ENCODE data around the gene PRKN.

Gene PRKN

DNA sequence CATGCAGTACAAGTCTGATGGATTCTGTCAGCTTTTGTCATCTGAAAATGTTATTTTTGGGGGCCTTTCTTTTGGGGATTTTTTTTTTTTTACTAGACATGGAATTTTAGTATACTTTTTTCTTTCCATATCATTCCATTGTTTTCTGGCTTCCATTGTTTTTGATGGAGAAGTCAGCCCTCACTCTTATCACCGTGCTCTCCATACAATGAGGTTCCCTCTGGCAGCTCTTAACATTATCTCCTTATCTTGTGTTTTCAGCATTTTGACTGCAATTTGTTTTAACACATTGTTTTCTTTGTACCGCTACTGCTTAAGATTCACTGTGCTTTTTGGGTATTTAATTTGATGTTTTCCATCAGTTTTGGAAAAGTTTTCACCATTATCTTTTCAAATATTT lies 1262.2 kb downstream of the PRKN start:
- no peak for DNase-seq

- DNase-seq, result no peak
Measured at GRCh38 chr6:161463071-161463470, 1264.5 kb downstream of the PRKN start.

GRCh38 chr6:161462148-161462547 lies 1265.4 kb downstream of the PRKN start:
- no peak for DNase-seq

DNA sequence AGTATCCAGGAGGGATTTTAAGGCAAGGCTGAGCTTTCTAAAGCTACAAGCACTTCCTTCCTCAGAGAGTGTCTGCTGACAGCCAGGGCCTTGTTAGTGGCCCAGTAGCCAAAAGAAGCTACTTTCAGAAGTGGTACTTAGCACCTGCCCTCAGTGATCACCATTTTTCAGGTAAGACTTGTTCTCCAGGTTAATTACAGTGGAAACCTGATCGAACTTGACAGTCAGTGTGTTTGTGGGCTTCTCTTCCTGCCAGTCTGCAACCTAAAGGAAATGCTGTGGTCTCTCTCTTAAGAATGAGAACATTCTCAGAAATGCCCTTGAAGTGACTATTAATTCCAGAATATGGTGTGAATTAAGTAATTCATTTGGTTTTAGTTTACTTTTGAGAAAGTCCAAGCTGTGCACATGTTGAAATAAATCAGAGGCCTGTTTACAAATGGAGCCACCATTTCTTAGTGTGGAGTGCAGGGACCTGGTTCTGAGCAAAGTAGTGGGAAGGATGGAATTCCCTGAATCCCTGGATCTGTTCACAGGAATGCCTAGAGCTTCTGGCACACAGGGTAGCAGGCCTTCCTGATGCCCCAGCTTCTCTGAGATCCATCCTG lies 1268.5 kb downstream of the PRKN start:
- no peak for DNase-seq

- no peak for DNase-seq
Measured at GRCh38 chr6:161458201-161458951, 1269.2 kb downstream of the PRKN start.

DNA sequence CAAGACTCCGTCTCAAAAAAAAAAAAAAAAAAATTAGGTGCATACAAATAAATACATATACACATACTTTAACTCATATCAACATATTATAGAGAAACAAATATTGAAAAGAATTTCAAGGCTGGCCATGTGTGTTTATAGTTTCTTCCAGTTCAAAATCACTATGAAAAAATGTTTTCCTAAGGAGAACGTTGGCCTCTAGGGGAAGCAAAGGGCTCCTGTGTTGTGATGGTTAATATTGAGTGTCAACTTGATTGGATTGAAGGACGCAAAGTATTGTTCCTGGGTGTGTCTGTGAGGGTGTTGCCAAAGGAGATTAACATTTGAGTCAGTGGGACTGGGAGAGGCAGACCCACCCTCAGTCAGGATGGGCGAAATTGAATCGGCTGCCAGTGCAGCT lies 1271.7 kb downstream of the PRKN start:
- DNase-seq, result no peak

DNA sequence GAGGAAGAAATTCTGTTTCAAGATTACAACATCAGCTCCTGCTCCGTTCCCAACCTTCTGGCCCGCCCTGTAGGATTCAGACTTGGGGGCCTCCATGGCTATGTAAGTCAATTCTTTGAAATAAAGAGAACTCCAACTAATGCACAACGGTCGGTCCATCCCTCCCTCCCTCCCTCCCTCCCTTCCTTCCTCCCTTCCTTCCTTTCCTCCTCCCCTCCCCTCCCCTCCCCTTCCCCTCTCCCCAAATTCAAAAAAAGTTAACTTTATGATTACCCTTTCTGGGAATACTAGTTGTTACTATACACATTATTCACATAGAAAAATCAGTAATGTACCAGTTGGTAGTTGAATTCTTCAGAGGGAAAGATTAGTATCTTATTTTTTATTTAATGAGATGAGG lies 1274.0 kb downstream of the PRKN start:
- no peak for DNase-seq

DNA sequence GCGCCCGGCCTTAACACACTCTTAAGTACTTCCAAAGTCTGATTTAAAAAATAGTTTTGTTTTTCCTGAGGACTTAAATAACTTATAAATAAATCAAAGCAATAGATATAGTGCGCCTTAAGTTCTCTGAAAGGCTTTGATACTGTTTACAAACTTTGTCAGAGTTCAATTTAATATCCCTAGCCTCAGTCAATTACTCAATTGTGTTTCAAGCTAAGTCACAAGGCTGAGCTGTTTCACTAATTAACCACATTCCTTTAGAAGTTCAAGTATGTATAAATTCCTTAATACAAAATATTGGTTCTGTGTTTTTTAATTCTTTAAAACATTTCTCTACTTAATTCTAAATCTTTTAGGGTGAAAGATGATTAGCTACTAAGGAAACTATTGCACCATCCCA lies 1275.3 kb downstream of the PRKN start:
- no peak for DNase-seq

- DNase-seq, result no peak
Measured at GRCh38 chr6:161449521-161449920, 1278.0 kb downstream of the PRKN start.

- DNase-seq, result no peak
Measured at GRCh38 chr6:161446949-161447348, 1280.6 kb downstream of the PRKN start.

- peak in 23 of 56 donors; percentile 8 to 65 (median 28) for DNase-seq
Measured at GRCh38 chr6:161446296-161446925, 1281.2 kb downstream of the PRKN start.

GRCh38 chr6:161445021-161445799 lies 1282.4 kb downstream of the PRKN start:
- peak in 1 of 56 donors; percentile 5 for DNase-seq

GRCh38 chr6:161444464-161444863 lies 1283.1 kb downstream of the PRKN start:
- DNase-seq, result peak in 52 of 56 donors; percentile 8 to 88 (median 52)

- DNase-seq, result peak in 21 of 56 donors; percentile 8 to 55 (median 23)
Measured at GRCh38 chr6:161443848-161444247, 1283.7 kb downstream of the PRKN start.

DNA sequence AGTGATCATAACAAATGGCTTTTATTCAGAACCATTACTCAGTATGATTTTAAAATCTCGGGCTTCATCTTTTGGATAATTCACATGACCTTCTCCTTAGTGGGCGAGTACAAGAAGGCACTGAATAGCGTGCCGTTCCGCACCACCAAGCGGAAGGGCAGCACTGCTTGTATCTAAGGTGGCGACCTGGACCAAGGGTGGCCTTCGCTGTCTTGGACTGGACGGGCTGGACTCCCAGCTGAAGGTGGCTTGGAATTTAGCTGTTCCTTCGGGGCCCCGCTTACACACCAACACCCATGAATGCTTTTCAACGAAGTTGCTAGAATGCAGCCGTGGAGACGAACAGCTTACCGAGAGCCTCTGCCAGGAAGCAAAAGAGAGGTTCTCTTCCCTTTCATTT lies 1285.1 kb downstream of the PRKN start:
- DNase-seq, result no peak

DNA sequence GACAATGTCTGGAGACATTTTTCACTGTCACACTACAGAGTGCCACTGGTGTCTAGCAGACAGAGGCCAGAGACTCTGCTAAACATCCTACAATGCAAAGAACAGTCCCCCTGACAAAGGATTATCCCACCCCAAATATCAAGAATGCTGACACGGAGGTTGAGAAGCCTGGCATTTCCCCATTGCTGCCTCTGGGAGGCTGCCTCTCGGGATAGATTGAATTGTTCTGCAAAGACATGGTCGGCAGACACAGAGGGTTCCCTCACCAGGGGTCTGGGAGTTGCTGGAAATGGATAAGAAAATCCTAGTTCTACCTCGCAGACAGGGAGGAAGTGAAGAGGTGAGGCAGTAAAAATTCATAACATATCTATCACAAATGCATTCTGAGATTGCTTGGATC lies 1287.3 kb downstream of the PRKN start:
- DNase-seq, result no peak

DNA sequence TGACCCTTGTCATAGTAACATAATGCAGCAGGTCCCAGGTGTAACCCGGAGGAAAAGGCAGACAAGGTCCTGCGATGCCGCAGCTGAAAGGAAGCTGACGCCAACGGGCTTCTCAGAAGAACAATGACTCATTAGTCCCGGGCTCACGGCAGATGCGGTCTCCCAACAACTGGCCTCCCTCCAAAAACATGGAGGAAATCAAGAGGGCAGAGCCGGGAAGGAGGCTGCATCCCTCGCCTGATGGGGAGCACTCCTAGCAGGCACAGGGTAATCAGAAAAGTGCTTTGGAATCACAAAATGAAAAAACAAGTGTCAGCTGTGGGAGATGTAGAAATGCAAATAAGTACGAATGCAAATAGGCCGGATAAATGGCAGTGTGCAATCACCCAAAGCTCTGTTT lies 1288.5 kb downstream of the PRKN start:
- DNase-seq, result peak in 54 of 56 donors; percentile 15 to 88 (median 70)

DNA sequence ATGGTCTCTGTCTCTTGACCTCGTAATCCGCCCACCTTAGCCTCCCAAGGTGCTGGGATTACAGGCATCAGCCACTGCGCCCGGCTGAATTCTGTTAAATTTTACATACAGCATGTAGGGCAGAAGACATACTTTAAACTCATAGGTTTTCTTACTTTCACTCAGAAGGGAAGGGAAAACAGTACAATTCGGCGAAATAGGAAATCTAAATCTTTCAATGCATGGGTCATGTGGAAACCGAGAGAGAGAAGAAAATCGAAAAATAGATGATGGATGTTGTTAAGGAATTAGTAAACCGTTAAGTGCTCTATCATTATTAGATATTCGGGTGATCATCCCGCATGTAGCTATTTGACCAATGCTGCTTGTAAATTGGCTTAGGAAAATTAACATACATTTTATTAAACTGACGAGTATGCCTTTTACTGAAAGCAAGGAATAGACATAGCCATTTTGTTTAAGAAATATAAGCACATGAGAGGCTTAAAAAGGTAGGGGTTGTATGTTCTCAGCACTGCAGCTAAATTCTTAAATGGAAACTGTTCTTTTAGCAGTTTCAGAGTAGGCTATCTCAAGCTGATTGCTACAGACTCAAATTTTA lies 1289.0 kb downstream of the PRKN start:
- DNase-seq, result no peak

GRCh38 chr6:161437851-161438250 lies 1289.7 kb downstream of the PRKN start:
- no peak for DNase-seq

DNA sequence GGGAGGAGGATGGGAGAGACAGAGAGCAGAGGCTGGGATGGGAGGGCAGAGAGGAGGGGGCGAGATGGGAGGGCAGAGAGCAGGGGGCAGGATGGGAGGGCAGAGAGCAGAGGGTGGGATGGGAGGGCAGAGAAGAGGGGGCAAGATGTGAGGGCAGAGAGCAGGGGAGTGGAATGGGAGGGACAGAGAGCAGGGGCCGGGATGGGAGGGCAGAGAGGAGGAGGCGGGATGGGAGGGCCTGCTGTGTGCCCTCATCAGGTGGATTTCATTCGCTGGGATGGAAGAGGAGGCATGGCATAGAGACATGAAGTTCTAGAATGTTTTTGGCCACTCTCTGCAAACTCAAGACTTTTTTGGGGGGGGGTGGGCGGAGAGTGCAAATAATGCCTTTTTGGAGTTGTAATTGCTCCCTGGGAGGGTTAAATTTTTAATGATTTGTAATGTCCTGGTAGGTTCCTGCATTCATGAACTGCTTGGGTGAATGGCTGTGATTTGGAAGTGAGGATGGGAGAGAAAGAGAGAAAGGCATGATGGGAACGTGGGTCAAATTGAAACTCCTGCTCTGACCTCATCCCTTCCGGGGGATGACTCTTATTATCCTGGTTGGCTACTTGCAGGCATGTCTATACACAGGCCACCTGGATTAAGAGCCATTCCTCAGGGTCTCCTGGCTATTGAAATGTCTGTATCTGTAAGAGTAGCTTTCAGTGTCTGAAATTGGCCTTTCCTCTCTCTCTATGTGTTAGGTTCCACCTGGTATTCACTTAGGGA lies 1291.3 kb downstream of the PRKN start:
- no peak for DNase-seq

DNA sequence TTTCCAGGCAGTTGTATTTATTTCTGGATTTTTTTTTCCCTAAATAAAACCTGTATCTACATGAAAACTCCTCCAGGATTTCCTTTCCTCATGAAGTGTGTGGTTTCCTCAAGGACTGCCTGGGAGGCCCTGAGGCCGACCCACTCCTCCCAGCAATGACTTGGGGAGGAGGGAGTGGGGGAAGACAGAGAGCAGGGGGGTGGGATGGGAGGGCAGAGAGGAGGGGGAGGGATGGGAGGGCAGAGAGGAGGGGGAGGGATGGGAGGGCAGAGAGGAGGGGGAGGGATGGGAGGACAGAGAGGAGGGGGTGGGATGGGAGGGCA lies 1291.9 kb downstream of the PRKN start:
- DNase-seq, result no peak
